GM12891 (cell line): ENCODE results near the gene SMCR8.
"Not testable (repeated sequence)": the region's sequence is repeated elsewhere in the genome, so short reads cannot be mapped to it uniquely, and the experiment has no call there.

Experiments used
- DNase-seq: peaks from one replicate; pipeline ENCODE4 v3.0.0; 2011; ENCODE audit warnings: low spot score; ENCODE audit not compliant: insufficient read length
- FAIRE-seq: peaks from 2 replicates; lab custom pipeline; 2011; peaks lifted over from hg19 to GRCh38; lab: Jason Lieb, UNC
- PAX5 ChIP-seq: IDR thresholded peaks from 2 replicates; pipeline ENCODE4 v1.6.1; 2011; ENCODE audit warnings: low read length, moderate library complexity, mild to moderate bottlenecking; ENCODE audit not compliant: insufficient read depth, severe bottlenecking
- POLR2A ChIP-seq: IDR thresholded peaks from 2 replicates; pipeline ENCODE4 v1.6.1; 2011; ENCODE audit warnings: low read depth, low read length, control low read depth
- POLR2AphosphoS5 ChIP-seq: IDR thresholded peaks from 2 replicates; pipeline ENCODE4 v1.6.1; 2011; ENCODE audit warnings: low read depth, low read length, control low read depth
- POU2F2 ChIP-seq: IDR thresholded peaks from 2 replicates; pipeline ENCODE4 v1.6.1; 2011; ENCODE audit warnings: low read depth, mild to moderate bottlenecking, control low read depth, low read length, moderate library complexity
- SPI1 ChIP-seq: IDR thresholded peaks from 2 replicates; pipeline ENCODE4 v1.6.1; 2011; ENCODE audit warnings: low read depth, low read length, control low read depth
- TAF1 ChIP-seq: IDR thresholded peaks from 2 replicates; pipeline ENCODE4 v1.6.1; 2011; ENCODE audit warnings: low read depth, low read length, control low read depth

The SMCR8 gene

DNA sequence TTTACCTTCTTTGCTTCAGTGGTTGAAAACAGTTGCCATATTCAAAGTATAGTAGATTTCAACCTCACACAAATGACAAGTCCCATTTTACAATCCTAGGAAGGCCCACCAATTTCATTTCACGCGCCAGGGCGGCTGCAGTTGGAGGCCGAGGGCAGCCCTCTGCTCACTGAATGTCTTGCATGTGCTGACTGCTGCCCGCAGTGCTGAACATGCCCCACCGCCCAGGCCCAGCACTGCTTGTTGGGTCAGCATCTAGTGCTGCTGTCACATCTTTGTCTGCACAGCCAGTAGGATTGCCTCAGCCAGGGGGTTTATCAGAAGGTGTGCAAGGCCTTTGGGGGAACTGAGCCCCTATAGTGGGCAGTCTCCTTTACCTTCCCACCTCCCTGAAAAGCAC, 11.5 kb downstream of the SMCR8 start:
- DNase-seq, result no peak
- no peak for FAIRE-seq
- no peak for TF ChIP-seq POLR2AphosphoS5
- no peak for TF ChIP-seq SPI1
- no peak for TF ChIP-seq TAF1
- TF ChIP-seq POLR2A, result no peak
- TF ChIP-seq POU2F2, result no peak
- no peak for TF ChIP-seq PAX5

DNA sequence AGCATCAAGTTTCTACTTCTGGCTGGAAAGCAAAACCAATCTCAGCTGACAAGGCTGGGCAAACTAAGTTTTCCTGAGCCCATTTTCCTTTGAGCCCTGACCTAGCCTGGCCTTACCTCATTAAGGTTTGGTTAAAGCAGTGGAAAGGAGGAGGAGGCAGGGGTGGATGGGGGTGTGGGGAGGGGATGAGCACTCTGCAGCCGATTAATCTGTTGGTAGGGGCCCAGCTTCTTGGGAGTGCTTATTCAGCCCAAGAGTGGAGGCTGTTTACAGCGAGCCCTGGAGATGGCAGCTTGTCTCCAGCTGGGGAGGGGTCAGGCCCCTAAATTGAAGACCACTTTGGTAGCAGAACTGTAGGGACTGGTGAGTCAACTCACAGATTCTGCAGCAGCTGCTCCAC, 12.0 kb downstream of the SMCR8 start:
- DNase-seq (no peak), FAIRE-seq (no peak)
- TF ChIP-seq POLR2AphosphoS5 (no peak), PAX5 (no peak), SPI1 (no peak), POLR2A (no peak), TAF1 (no peak), POU2F2 (no peak)

DNA sequence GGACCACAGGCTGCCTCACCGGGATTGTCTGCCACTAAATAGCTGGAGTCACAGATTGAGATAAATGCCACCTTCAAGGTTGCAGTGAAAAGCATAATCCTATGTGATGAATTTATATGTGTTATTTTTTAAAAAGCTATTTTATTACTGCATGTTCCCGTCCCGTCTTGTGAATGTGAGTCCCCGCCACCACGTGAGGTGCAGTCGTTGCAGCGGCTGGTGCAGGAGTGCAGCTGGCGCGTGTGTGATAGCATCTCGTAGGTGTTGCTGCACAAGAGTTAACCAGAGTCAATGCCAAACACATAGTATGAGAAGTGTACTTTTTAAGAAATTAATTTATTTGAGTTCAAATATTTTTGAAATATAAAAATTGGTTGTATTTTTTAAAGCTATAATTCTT, 12.5 kb downstream of the SMCR8 start:
- FAIRE-seq, result no peak
- no peak for DNase-seq
- TF ChIP-seq POU2F2 (no peak), TAF1 (no peak), PAX5 (no peak), POLR2AphosphoS5 (no peak), SPI1 (no peak), POLR2A (no peak)

DNA sequence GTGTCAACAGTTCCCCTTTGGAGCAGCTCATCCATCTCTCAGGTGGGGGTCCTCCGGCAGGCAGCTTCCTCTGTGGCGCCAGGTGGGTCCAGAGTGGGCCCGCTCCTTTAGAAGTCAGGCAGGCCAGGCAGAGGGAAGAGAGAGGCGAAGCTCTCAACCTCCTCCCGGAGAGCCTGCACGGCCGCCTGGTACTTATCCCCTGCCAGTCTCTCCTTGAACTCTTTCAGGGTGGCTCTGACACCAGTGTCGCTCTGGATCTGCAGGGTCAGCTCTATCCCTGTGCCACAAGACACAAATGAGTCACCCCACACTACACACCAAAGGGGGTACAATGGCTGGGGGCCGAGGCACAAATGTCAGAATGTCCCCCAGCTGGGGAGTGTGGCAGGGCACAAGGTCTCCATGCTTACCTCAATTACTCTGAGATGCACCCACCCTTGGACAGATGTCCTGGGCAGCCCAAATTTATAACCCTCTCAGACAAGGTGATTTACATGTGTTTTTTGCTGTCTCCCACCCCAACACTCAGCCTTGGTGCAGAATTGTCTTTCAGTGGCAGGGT, 13.6 kb downstream of the SMCR8 start:
- FAIRE-seq (no peak), DNase-seq (no peak)
- TF ChIP-seq PAX5, result no peak
- TF ChIP-seq POLR2A, result no peak
- no peak for TF ChIP-seq TAF1
- TF ChIP-seq POLR2AphosphoS5, result no peak
- TF ChIP-seq SPI1, result no peak
- no peak for TF ChIP-seq POU2F2

DNA sequence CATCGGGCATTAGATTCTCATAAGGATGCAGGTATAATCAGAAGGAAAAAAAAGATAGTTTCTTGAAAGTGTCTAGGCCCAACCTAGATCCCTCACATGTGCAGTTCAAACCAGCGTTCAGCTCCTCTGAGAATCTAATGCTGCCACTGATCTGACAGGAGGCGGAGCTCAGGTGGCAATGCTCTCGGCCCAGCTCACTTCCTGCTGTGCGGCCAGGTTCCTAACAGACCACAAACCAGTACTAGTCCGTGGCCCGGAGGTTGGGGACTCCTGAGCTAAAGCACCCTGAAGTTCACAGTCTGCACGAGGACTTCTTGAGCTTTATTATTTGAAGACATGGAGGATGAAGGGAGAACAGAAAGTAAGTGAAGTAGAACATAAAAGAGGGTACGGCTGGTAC, 16.8 kb downstream of the SMCR8 start:
- DNase-seq, result no peak
- no peak for TF ChIP-seq TAF1
- no peak for FAIRE-seq

DNA sequence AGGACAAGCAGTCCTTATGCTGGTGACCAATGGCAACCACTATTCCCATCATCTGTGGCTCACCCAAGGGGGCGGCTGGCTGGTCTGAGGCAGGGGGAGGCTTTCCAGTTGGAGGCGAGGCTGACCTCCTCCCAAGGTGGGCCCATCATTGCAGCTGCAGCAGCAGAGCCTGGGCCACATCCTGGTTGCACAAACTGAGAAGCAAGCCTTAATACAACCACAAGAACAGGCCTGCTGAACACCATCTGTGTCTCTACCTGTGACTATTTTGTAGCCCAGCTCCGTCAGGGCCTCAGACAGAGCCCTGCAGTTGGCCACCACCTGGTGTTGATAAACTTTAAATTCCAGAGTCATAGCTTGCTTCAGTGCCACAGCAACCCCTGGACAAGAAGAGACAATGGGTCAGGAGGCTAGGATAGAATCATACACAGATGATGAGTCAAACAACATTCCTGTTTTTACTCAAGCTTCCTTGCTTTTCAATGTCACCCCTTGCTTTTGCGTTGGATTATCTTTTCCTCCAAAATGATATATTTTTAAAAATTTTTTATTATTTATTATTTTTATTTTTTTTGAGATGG, 17.9 kb downstream of the SMCR8 start:
- FAIRE-seq (no peak), DNase-seq (no peak)
- no peak for TF ChIP-seq PAX5
- no peak for TF ChIP-seq POU2F2
- TF ChIP-seq TAF1, result no peak
- TF ChIP-seq POLR2AphosphoS5, result no peak
- no peak for TF ChIP-seq SPI1
- TF ChIP-seq POLR2A, result no peak

DNA sequence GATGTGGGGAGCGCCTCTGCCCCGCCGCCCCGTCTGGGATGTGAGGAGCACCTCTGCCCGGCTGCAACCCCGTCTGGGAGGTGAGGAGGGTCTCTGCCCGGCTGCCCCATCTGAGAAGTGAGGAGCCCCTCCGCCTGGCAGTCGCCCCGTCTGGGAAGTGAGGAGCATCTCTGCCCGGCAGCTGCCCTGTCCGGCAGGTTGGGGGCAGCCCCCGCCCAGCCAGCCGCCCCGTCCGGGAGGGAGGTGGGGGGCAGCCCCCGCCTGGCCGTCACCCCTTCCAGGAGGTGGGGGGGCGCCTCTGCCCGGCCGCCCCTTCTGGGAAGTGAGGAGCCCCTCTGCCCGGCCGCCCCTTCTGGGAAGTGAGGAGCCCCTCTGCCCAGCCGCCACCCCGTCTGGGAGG, 23.1 kb downstream of the SMCR8 start:
- FAIRE-seq, DNase-seq: not testable (repeated sequence)

DNA sequence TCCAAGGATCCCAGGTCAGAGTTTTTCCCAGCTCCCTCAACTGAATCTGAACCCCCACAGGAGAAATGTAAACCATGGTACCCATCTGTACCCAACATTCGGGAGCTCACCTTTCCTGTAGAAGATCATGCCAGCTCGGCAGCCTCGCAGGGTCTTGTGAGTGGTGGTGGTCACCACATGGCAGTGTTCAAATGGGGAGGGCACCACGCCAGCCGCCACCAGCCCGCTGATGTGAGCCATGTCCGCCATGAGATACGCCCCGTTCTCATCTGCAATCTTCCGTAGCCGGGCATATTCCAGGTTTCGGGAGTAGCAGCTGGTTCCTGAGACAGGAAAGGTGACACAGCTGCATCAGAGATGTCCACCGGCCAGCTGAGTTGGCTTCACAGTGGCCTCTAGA, 24.8 kb downstream of the SMCR8 start:
- TF ChIP-seq SPI1 (no peak), TAF1 (no peak)
- FAIRE-seq (no peak), DNase-seq (no peak)

DNA sequence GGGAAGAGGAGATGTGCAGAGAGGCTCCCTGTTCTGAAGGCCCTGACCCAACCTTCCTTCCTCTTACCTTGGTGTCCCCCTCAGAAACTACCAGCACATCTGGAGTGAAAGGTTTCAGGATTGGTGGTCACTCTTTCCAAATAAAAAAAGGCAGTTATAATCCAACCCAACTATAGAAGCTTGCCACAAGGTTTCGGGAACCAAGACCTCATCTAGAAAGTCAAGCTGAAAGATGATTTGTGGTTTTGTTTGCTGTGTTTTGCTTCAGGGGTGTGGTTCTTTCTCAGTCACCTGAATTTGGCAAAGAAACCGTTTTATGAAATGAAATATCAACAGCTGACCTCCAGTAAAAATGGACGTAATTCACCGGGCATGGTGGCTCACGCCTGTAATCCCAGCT, 28.9 kb downstream of the SMCR8 start:
- DNase-seq, result no peak
- TF ChIP-seq TAF1 (no peak), POLR2AphosphoS5 (no peak), POLR2A (no peak), SPI1 (no peak), POU2F2 (no peak), PAX5 (no peak)
- FAIRE-seq, result peak; percentile 50

DNA sequence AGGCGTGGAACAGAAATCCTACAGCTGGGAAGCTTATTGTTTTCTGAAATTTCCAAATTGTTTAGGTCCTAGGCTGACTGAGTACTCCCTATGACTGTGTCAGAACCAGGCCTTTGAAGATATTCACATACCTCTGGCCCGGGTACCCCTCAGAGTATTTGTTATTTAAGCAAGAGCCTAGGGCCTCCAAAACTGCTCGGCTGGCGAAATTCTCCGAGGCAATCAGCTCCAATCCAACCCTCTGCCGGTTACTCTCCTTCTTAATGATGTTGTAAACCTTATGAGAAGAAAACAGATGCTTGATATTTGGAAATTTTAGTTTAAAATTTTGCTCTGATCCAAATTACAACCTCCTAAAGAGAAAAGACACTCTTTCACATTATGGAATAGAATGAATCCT, 38.4 kb downstream of the SMCR8 start:
- DNase-seq (no peak), FAIRE-seq (no peak)
- TF ChIP-seq POLR2AphosphoS5 (no peak), TAF1 (no peak), POLR2A (no peak), PAX5 (no peak), POU2F2 (no peak), SPI1 (no peak)

DNA sequence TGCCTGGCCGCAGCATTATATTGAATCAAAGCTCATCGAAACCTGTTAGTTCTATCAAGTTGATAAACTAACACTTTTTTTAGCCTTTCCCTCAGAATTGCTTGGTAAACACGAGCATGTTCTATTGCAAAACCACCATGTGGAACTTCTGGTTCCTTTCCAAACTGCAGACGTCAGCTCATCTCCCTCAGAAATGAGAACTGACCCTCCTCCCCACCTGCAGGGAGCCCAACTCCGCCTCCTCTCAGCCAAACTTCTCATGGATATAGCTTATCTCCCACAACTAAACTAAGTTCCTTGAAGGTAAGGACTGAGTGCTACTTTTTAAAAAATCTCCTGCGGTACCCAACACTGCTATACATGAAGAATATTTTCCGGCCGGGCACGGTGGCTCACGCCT, 41.5 kb downstream of the SMCR8 start:
- DNase-seq, result no peak
- FAIRE-seq, result no peak
- no peak for TF ChIP-seq TAF1
- TF ChIP-seq PAX5, result no peak
- no peak for TF ChIP-seq POLR2AphosphoS5
- no peak for TF ChIP-seq SPI1
- no peak for TF ChIP-seq POLR2A
- no peak for TF ChIP-seq POU2F2
